Measurements from ENCODE around the gene THYN1.

THYN1 gene

DNA sequence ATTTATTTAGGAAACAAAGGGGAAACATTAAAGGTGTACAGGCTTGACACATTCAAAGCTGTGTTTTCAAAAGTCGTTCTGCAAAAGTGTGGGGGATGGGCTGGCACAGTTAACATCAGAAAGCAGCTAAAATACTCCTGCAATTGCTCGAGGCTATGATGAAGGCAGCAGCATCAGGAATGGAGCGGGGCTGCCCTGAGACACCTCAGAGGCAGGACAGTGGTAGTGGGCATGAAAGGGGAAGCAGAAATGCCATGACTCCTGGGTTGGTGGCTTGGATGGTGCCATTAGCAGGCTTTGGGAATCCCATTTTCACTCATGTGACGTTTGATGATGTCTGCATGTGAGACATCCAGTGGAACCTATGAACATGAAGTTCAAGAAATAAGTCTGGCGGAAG lies 30.0 kb downstream of the THYN1 start:
- DNase-seq (ENCODE audit: low read depth in 2 of 2) = no peak

DNA sequence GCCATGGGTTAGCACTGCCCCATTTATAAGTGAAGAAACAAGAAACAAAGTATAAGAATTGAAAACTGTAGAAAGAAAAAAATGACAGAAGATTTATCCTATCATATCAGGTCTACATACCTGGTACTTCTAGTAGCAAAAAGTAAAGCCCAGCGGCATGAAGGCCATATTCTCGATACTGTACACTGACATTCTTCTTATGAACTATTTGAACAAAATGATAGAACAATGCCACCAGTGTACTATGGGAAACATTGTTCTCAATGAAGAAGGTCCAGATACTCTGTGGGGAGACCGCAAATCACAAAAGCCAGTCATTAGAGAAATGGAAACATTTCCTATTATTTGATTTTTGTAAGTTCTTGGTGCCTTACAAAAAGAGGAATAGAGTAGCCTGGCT lies 36.3 kb downstream of the THYN1 start:
- DNase-seq (ENCODE audit: low read depth in 2 of 2) = no peak

DNA sequence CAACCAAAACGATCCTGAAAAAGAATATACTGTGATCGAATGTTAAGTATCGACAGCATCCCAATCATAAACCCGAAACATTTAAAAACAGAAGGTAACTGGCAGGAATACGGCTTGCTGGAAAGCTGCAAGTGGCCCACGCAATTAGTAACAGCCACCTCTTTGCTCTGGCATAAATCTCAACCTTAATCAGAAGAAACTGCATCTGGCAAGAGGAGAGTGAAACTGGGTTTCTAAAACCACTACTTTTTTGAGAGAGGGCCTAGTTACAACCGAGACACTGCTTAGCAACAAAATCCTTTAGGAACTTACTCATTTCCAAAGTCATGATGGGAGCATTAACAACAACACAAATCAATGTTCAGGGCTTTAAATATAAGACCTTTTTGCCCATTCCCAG lies 37.3 kb downstream of the THYN1 start:
- DNase-seq (ENCODE audit: low read depth in 2 of 2) = no peak

DNA sequence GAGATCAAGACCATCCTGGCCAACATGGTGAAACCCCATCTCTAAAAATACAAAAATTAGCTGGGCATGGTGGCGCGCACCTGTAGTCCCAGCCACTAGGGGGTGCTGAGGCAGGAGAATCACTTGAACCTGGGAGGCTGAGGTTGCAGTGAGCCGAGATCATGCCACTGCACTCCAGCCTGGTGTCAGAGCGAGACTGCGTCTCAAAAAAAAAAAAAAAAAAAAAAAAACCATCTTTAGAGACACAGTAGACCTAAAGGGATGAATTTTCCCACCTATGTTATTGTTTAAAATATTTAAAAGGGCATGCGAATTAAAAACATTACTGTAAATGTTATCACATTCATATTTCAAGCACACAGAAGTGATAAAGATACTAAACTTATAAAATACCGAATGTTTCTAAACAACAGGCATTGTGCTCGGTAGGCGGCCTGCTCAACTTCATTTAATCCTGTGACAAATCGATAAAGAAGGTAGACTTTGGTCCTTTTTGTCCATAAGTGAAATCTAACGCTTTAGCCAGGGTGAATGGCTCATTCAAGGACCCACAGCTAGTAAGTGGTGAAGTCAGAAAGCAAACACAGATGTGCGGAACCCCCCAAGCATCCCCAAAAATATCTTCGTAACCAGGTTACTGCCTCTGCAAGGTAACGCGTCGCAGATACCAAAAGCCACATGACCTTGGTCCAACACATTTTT lies 45.5 kb downstream of the THYN1 start:
- DNase-seq (ENCODE audit: low read depth in 2 of 2) = peak; percentile 27 to 45

DNA sequence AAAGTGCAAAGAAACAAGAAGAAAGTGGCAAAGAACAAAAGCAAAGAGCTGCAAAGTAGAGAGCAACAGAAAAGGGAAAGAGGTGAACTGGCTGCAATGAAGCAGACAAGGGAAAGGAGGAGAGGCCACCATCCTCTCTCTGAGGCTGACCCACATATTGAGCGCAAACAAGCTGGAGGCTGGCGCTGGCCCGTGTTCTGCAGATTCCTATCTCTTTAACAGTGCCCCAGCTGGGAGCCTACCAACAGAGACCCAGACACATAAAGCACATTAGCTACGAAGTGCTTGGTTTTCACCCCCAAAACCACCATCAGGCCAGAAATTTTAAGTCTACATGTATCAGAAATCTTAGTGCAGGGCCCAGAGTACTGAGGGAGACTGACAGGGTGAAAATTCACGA lies 47.0 kb downstream of the THYN1 start:
- DNase-seq (ENCODE audit: low read depth in 2 of 2) = no peak

DNA sequence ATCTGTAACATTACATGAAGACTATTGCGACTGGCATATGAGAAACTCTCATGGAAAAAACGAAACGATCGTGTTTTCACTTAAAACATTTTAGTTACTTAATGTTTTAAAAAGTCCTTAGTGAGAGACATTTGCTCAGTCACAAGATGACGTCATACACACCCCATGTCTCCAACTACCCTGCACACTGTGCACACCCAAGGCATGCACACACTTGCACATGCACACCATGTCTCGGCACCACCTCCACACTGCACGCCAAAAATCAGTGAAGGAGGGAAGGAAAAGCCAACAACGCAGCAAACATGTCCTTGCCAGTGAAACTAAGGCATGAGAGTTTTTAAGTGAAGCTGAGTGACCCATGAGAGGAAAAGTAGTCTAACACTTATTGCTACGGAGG lies 47.4 kb downstream of the THYN1 start:
- DNase-seq (ENCODE audit: low read depth in 2 of 2) = no peak

DNA sequence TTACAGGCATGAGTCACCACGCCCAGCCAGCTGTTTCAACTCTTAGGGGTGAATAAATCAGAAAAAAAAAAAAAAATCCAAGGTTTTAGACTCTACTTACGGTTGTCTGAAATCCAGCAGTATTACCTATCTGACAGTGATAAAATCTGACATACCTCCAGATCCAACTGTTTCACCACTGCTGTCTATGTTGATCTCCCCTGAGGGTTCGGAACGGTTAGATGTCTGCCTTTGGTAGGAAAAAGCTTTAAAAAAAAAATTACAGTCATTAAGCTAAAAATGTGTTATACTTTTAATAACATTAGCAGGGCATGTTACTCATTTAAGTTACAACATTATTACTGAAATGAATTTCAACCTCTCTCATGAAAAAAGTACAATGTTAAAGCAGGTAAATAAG lies 50.5 kb downstream of the THYN1 start:
- DNase-seq (ENCODE audit: low read depth in 2 of 2) = no peak

DNA sequence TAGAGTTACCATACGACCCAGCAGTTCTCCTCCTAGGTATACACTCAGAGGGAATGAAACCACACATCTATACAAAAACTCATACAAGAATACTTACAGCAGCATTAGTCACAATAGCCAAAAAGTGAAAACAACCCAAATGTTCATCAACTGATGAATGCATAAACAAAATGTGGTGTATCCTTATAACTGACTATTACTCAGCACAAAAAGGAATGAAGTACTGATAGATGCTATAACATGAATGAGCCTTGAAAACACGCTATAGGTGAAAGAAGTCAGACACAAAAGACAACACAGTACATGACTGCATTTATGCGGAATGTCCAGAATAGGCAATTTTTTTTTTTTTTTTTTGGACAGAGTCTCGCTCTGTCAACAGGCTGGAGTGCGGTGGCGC lies 52.5 kb downstream of the THYN1 start:
- no peak for DNase-seq (ENCODE audit: low read depth in 2 of 2)

DNA sequence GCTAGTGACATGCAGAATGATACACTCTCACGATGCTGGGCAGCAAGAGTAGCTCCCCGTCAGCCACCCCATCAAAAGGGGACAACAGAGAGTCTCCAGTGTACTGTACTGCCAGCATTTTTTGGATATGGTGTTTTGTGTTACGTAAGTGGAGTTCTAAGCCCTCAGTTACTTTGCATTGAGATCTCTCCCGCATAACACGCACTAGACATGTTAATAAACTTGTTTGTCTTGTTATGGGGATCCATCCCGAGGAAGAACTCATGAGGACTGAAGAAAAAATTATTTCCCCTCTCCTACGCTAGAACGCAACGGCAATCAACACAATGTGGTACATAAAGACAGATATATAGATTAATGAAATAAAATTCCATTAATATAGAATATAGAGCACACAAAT lies 53.6 kb downstream of the THYN1 start:
- no peak for DNase-seq (ENCODE audit: low read depth in 2 of 2)
